HepG2 (cell line): Measurements from ENCODE around the gene NPHP4.

Experiments
- CHD2 ChIP-seq: IDR thresholded peaks from 2 replicates; pipeline ENCODE4 v1.6.1; 2011; ENCODE audit warnings: low read depth, low read length, improper control_type of control experiment
- CTCF ChIP-seq: sonication (generic); formaldehyde crosslinking; IDR thresholded peaks from 2 replicates; pipeline ENCODE4 v1.5.0; 2020; ENCODE audit warnings: mild to moderate bottlenecking, missing genetic modification reagents, moderate library complexity
- ELF1 ChIP-seq: sonication (generic); formaldehyde crosslinking; IDR thresholded peaks from 2 replicates; pipeline ENCODE4 v1.4.0; 2020; ENCODE audit warnings: missing genetic modification reagents
- EZH2 ChIP-seq: conservative IDR thresholded peaks from 2 replicates; pipeline ENCODE4 v1.6.1; 2012; ENCODE audit warnings: mild to moderate bottlenecking, low read depth, low read length, moderate library complexity
- FOXM1 ChIP-seq: sonication (generic); formaldehyde crosslinking; IDR thresholded peaks from 2 replicates; pipeline ENCODE4 v1.5.0; 2020; ENCODE audit warnings: missing genetic modification reagents
- KDM2A ChIP-seq: sonication (generic); formaldehyde crosslinking; IDR thresholded peaks from 2 replicates; pipeline ENCODE4 v1.4.0; 2020; ENCODE audit warnings: low read depth, missing genetic modification reagents, borderline replicate concordance
- MIXL1 ChIP-seq: IDR thresholded peaks from 2 replicates; pipeline ENCODE4 v1.6.1; 2016
- PHB2 ChIP-seq: fragments of 450-650 bp; IDR thresholded peaks from 2 replicates; pipeline ENCODE4 v1.6.1; 2018; ENCODE audit not compliant: partially characterized antibody
- ZNF235 ChIP-seq: sonication (generic); formaldehyde crosslinking; IDR thresholded peaks from 2 replicates; pipeline ENCODE4 v1.8.1; 2023; ENCODE audit warnings: mild to moderate bottlenecking, missing genetic modification reagents, borderline replicate concordance

GRCh38 chr1:5945445-5945844 lies 46.8 kb downstream of the NPHP4 start:
- no peak for TF ChIP-seq KDM2A (CRISPR knock-in tag)
- TF ChIP-seq EZH2 = no peak
- TF ChIP-seq CTCF (CRISPR knock-in tag) = no peak
- no peak for TF ChIP-seq ELF1 (CRISPR knock-in tag)
- no peak for TF ChIP-seq ZNF235 (CRISPR knock-in tag)
- TF ChIP-seq CHD2 = no peak
- no peak for TF ChIP-seq PHB2
- TF ChIP-seq FOXM1 (CRISPR knock-in tag) = no peak
- TF ChIP-seq MIXL1 (CRISPR knock-in tag) = no peak
